Stimulated activated CD8-positive, alpha-beta memory T cell treated with anti-CD3 and anti-CD28 coated beads, Interleukin-4, amount 100 ng/mL, for 1 hour (primary cell): ENCODE data around the gene IGSF21.

ENCODE experiments used
- DNase-seq, 2 donors: peaks; one replicate each; pipeline ENCODE4 v3.0.0-alpha.2; 2020; ENCODE audit warnings: low read depth in 2 of 2, low spot score in 1 of 2

Gene IGSF21

DNA sequence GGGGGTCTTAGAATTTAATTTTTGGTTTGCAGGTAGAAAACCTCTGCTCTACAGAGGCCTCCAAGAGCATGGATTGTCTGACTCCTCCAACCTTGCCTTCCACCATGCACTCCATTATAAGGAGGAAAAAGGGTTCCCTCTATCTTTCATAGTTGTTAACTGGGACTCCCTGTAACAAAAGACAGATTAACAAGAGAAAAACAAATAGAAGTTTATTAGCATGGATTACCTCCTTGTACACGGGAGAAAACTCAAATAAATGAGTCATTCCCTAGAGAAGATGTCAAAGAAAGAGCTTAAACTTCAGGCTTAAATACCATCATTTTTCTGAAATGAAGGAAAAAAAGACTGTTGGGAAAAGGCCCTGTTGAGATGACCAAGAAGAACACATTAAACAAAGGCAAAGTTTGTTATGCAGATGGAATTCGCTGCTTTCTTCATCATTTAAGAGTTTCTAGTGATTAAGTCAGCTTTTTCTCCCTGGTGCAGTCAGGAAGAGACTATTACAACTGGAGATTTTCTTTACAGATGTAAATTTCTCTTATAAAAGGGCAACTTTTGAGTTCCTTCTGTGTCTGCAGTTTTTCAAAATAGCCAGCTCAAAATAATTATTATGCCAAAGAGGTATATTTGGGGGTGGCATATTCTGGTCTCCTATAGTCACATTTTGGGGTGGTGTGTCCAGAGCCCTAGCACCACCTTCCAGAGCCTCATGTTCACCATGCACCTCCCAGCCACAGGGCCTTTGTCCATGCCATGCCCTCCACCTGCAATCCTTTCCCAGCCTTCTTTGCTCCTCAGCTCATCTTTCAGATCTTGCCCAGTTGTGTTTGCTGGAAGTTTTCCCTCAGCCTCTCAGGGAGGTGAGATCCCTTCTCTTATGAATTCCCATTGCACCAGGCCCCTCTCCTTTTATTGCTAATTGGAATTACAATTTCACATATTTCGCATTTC lies 310.0 kb downstream of the IGSF21 start:
- DNase-seq: no peak

DNA sequence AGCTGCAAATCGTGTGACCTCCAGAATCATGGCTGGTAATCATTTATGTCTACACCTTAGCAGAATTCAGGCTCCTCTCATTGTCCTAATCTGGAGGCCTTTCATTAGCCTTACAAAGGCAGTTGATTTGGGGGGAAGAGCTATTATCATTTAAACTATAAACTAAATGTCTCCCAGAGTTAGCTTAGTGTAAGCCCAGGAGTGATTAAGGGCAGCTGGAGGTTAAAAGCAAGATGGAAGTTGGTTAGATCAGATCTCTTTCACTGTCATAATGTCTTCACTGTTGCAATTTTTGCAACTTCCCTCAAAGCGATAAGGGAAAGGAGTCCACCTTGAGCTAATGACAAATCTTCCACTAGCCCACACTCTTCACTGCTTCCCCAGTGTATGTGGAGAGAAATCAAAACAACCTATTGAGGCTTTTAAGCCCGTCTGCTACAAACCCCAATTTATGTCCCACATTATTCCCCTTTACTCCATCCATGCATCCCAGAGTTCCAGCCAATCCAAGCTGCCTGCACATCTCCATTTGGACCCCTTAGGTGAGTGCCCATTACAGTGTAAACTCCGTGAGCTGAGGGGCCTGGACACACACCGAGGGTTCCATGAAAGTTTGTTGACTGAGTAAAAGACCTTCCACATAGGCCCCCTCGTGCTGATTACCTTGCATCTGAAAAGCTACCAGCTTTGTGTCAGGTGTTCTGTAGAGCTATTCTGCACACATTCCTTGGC lies 311.7 kb downstream of the IGSF21 start:
- no peak for DNase-seq

DNA sequence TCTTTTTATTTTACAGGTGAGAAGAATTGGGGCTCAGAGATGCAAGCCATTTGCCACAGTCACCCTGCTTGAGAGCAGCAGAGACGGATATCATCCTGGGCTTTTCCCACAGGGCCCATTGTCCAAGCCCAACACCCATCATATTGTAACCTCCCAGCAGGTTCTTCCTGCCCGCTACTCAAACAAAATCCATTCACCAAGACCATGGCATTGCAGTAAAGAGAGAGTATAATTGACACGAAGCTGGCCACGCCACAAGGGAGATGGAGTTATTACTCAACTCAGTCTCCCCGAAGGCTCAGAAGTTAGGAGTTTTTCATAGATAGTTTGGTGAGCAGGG lies 312.2 kb downstream of the IGSF21 start:
- no peak for DNase-seq

DNA sequence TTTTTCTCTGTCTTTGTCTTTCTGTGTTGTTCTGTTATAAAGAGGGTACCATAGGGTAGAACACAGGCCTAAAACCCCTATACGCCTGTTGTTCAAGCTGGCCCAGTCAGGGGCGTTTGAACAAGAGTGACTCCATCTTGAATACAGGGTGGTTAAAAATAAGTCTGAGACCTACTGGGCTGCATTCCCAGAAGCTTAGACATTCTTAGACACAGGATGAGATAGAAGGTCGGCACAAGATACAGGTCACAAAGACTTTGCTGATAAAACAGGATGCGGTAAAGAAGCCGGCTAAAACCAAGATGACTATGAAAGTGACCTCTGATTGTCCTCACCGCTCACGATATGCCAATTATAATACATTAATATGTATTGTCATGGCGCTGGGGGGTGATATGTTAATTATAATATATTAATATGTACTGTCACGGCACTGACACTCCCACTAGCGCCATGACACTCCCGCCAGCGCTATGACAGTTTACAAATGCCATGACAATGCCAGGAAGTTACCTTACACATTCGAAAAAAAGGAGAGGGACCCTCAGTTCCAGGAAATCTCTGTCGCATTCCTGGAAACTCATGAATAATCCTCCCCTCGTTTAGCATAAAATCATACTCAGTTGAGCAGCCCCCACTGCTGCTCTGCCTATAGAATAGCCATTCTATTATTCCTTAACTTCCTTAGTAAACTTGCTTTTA lies 314.6 kb downstream of the IGSF21 start:
- no peak for DNase-seq

DNA sequence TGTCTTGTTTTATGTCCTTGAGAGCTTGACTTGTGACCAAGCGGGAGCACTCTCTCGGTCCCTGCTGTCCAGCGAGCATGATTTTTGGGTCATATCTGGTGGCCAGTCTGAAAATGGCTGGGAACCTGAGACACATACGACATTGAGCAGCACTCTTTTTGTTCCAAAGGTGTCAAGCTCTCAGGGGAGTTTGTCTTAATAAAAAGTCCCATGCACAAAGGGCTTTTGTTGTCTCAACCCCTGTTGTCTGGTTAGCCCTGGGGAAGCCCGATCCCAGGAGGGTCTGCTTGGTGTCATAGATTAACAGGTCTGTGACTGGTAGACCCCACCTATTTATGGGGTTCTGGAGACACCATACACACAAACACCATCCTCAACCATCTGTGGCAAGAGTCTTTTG lies 315.4 kb downstream of the IGSF21 start:
- DNase-seq: no peak

DNA sequence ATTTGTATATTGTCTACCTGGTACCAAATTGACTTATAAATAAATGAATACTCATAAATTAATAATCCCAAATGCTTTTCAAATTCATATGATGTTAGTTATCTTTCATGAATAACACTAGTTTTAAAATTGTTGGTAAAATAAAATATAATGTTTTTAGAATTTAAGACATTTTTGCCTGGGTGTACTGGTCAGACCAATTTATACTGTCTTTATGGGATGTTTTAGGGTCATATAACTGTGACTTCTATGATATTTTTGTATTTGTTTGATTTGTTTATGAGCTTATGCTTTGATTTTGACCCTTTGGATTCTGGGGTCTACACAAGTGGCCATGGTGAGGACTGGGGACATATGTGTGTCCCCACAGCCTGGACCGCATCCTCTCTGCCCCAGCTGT lies 319.0 kb downstream of the IGSF21 start:
- no peak for DNase-seq
